ENCODE data around the gene PRKCZ. TPM values are rescaled to one million over a fixed set of nuclear protein-coding genes. Genes with fewer than 3 reads are reported as not detected.
A peak's percentile ranks its signal among the peaks of the same experiment; 100 is the strongest.

Gene PRKCZ
- total RNA-seq, 2 experiments from 2014 or later, result 17.8 to 19.0 TPM

DNA sequence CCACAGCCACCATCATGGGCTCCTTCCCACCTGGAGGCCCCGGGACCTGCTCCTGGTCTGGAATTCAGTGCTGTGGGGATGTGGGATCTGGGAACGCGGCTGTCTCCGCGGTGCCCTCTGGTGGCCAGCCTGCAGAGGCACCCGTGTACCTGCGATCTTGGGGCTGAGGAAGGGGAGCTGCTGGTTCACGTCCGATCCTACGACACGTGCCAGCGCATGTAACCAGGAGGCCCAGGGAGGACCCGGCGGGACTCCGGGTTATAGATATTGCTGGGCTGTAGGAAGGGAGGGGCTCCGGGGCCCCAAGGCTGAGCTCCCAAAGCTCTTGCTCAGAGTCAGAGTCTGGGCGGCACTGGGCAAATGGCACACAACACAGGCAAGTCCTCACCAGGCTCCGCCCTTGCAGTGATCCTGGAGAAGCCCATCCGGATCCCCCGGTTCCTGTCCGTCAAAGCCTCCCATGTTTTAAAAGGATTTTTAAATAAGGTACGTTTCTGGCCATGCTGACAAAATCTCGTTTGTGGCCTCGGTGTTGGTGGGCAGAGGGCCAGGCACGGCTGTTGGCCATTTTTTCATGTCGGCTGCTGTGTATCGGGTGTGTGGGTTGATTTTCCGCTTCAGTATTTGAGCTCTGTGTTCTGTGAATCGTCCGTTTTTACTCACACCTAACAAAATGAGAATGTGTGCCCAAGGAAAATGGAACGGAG lies 124.3 kb downstream of the PRKCZ start:
- H3K27me3 Mint-ChIP-seq, result no peaks in the 10 kb centered on the region
- H3K4me3 ChIP-seq (ENCODE audit: low read length), result peak overlapping the region; percentile 28
- peaks cover 13% of the 10 kb centered on the region for H3K36me3 ChIP-seq (ENCODE audit: insufficient read depth, low read length)
- ATAC-seq (ENCODE audit: poor library complexity) (peak; percentile 70), DNase-seq (peak in 8 of 14 experiments; percentile 19 to 68 (median 32))
- H3K27ac Mint-ChIP-seq, result no peak overlapping the region
- H3K4me1 Mint-ChIP-seq (ENCODE audit: low read depth), result no peaks in the 10 kb centered on the region
- peaks cover 10% of the 10 kb centered on the region for H3K4me1 ChIP-seq (ENCODE audit: insufficient read depth, low read length)
- H3K4me3 Mint-ChIP-seq, result peak overlapping the region; percentile 60
- peaks cover 11% of the 10 kb centered on the region for H3K36me3 Mint-ChIP-seq (ENCODE audit: low read depth)
- TF ChIP-seq, protein P1, sequence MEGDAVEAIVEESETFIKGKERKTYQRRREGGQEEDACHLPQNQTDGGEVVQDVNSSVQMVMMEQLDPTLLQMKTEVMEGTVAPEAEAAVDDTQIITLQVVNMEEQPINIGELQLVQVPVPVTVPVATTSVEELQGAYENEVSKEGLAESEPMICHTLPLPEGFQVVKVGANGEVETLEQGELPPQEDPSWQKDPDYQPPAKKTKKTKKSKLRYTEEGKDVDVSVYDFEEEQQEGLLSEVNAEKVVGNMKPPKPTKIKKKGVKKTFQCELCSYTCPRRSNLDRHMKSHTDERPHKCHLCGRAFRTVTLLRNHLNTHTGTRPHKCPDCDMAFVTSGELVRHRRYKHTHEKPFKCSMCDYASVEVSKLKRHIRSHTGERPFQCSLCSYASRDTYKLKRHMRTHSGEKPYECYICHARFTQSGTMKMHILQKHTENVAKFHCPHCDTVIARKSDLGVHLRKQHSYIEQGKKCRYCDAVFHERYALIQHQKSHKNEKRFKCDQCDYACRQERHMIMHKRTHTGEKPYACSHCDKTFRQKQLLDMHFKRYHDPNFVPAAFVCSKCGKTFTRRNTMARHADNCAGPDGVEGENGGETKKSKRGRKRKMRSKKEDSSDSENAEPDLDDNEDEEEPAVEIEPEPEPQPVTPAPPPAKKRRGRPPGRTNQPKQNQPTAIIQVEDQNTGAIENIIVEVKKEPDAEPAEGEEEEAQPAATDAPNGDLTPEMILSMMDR (IDR thresholded peaks at IDR 0.05), result peak; percentile 79
- ChIA-PET CTCF (interaction anchor here (0.6 to 1.6 kb wide), 9 partner anchors 10 to 222 kb away, joined by 3 to 10 read pairs (median 3); no protein-coding TSS in a partner anchor), POLR2A (interaction anchor here (1.1 to 1.5 kb wide), 3 partner anchors 26 to 59 kb away, joined by 3 to 5 read pairs (median 4); no protein-coding TSS in a partner anchor)
- H3K9me3 ChIP-seq (ENCODE audit: control insufficient read depth in 1 of 2, insufficient read depth in 1 of 2, low read length in 2 of 2), result peaks cover 0 to 5% of the 10 kb centered on the region in 2 experiments
- no peaks in the 10 kb centered on the region for H3K9me3 Mint-ChIP-seq
- intact Hi-C loops (cut with DNase I, micrococcal nuclease), result loop anchor here in 1 of 2 experiments (1.0 kb wide), 2 partner anchors 41 to 83 kb away; no protein-coding TSS in a partner anchor
- no peak overlapping the region for H3K27ac ChIP-seq (ENCODE audit: low read depth in 1 of 2, low read length in 2 of 2)
- H3K27me3 ChIP-seq (ENCODE audit: control insufficient read depth in 1 of 2, insufficient read depth in 2 of 2, low read length in 2 of 2), result no peaks in the 10 kb centered on the region

DNA sequence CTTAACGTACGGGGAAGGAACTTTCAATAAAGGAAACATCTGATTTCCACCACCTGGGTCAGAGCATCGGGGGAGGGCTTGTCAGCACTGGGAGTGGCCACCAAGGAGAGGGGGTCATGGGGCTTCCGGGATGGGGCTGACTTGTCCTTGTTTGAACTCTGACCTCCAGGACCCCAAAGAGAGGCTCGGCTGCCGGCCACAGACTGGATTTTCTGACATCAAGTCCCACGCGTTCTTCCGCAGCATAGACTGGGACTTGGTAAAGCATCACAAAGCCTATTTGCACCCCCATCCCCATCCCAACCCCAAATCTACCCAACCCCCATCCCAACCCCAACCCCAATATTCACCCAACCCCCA lies 124.8 kb downstream of the PRKCZ start:
- Mint-ChIP-seq H3K27me3 (no peaks in the 10 kb centered on the region), H3K36me3 (ENCODE audit: low read depth) (peaks cover 11% of the 10 kb centered on the region), H3K9me3 (no peaks in the 10 kb centered on the region), H3K4me3 (peak overlapping the region; percentile 60), H3K27ac (no peak overlapping the region), H3K4me1 (ENCODE audit: low read depth) (no peaks in the 10 kb centered on the region)
- ChIA-PET CTCF (interaction anchor here (1.0 to 1.6 kb wide), 4 partner anchors 21 to 221 kb away, joined by 3 to 10 read pairs (median 4); no protein-coding TSS in a partner anchor), POLR2A (interaction anchor here (1.5 kb wide), 1 partner anchor 26 kb away, joined by 5 read pairs; no protein-coding TSS in a partner anchor)
- Histone ChIP-seq H3K27ac (ENCODE audit: low read depth in 1 of 2, low read length in 2 of 2) (no peak overlapping the region), H3K4me1 (ENCODE audit: insufficient read depth, low read length) (peaks cover 10% of the 10 kb centered on the region), H3K27me3 (ENCODE audit: control insufficient read depth in 1 of 2, insufficient read depth in 2 of 2, low read length in 2 of 2) (no peaks in the 10 kb centered on the region), H3K9me3 (ENCODE audit: control insufficient read depth in 1 of 2, insufficient read depth in 1 of 2, low read length in 2 of 2) (peaks cover 0 to 5% of the 10 kb centered on the region in 2 experiments), H3K36me3 (ENCODE audit: insufficient read depth, low read length) (peaks cover 13% of the 10 kb centered on the region), H3K4me3 (ENCODE audit: low read length) (peak overlapping the region; percentile 28)
- intact Hi-C loops (cut with DNase I, micrococcal nuclease), result no loop called here
- TF ChIP-seq, protein P1 (IDR thresholded peaks at IDR 0.05), result no peak
- ATAC-seq (ENCODE audit: poor library complexity), result no peak
- no peak for DNase-seq

DNA sequence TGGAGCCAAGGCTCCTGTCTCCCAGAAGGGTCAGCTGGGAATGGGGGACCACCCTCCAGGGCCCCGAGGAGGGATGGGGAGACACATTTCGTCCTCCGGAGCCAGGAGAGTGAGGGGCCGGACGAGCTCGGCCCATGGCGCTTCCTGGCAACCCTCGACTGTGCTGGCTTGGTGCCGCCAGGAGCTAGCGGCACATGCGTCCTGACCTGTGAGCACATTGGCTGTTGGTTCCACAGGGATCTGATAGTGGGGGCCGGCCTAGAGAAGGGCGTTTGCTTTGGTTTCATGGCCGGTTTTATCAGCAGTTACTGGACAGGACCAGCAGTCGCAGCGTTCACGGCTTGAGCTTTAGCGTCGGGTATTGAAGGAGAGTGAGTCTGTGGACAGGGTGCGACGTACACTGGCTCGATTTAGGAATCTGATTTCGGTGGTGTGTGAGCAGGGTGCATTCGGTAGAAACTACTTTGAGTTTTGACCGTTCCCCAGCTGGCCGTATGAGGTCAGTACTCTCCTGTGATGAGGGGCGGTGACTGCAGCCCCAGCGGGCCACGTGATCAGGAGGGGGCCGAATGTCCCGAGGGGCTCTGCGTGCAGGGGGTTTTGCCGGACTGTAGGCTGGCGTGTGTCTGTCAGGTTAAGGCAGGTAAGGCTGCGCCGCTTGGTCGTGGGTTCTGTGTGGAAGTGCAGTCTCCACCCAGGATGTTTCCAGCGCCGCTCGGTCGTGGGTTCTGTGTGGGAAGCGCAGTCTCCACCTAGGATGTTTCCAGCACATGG lies 125.7 kb downstream of the PRKCZ start:
- H3K27me3 ChIP-seq (ENCODE audit: control insufficient read depth in 1 of 2, insufficient read depth in 2 of 2, low read length in 2 of 2), result no peaks in the 10 kb centered on the region
- Mint-ChIP-seq H3K27me3 (no peaks in the 10 kb centered on the region), H3K9me3 (no peaks in the 10 kb centered on the region), H3K27ac (no peak overlapping the region), H3K4me3 (no peak overlapping the region), H3K4me1 (ENCODE audit: low read depth) (no peaks in the 10 kb centered on the region), H3K36me3 (ENCODE audit: low read depth) (peaks cover 11% of the 10 kb centered on the region)
- H3K9me3 ChIP-seq (ENCODE audit: control insufficient read depth in 1 of 2, insufficient read depth in 1 of 2, low read length in 2 of 2), result peaks cover 0 to 5% of the 10 kb centered on the region in 2 experiments
- no peak overlapping the region for H3K27ac ChIP-seq (ENCODE audit: low read depth in 1 of 2, low read length in 2 of 2)
- TF ChIP-seq, protein P1 (IDR thresholded peaks at IDR 0.05), result no peak
- intact Hi-C loops (cut with DNase I, micrococcal nuclease), result no loop called here
- peaks cover 18% of the 10 kb centered on the region for H3K36me3 ChIP-seq (ENCODE audit: insufficient read depth, low read length)
- no peak for DNase-seq
- no peak overlapping the region for H3K4me3 ChIP-seq (ENCODE audit: low read length)
- POLR2A ChIA-PET, result no interaction called here
- ATAC-seq (ENCODE audit: poor library complexity), result no peak
- peaks cover 10% of the 10 kb centered on the region for H3K4me1 ChIP-seq (ENCODE audit: insufficient read depth, low read length)
- CTCF ChIA-PET, result interaction anchor here (0.6 kb wide), 1 partner anchor 332 kb away, joined by 3 read pairs; no protein-coding TSS in a partner anchor
